ENCODE data around the gene RAB11FIP2.

Gene RAB11FIP2

GRCh38 chr10:118034791-118035261 lies 11.9 kb downstream of the RAB11FIP2 start:
- no peak for DNase-seq (ENCODE audit: low spot score)

GRCh38 chr10:118033905-118034304 lies 12.8 kb downstream of the RAB11FIP2 start:
- DNase-seq (ENCODE audit: low spot score) = no peak

- no peak for DNase-seq (ENCODE audit: low spot score)
Observed at GRCh38 chr10:118032564-118032963, 14.2 kb downstream of the RAB11FIP2 start.

- DNase-seq (ENCODE audit: low spot score) = no peak
Observed at GRCh38 chr10:118031351-118032075, 15.2 kb downstream of the RAB11FIP2 start.

- DNase-seq (ENCODE audit: low spot score) = no peak
Observed at GRCh38 chr10:118028619-118029018, 18.1 kb downstream of the RAB11FIP2 start.

- no peak for DNase-seq (ENCODE audit: low spot score)
Observed at GRCh38 chr10:118027397-118027796, 19.3 kb downstream of the RAB11FIP2 start.

- no peak for DNase-seq (ENCODE audit: low spot score)
Observed at GRCh38 chr10:118026936-118027335, 19.8 kb downstream of the RAB11FIP2 start.

- no peak for DNase-seq (ENCODE audit: low spot score)
Observed at GRCh38 chr10:118020365-118020764, 26.4 kb downstream of the RAB11FIP2 start.

- no peak for DNase-seq (ENCODE audit: low spot score)
Observed at GRCh38 chr10:118017850-118018249, 28.9 kb downstream of the RAB11FIP2 start.

GRCh38 chr10:118017071-118017740 lies 29.5 kb downstream of the RAB11FIP2 start:
- no peak for DNase-seq (ENCODE audit: low spot score)

GRCh38 chr10:118012952-118013525 lies 33.7 kb downstream of the RAB11FIP2 start:
- DNase-seq (ENCODE audit: low spot score) = no peak

- no peak for DNase-seq (ENCODE audit: low spot score)
Observed at GRCh38 chr10:118007773-118008172, 39.0 kb downstream of the RAB11FIP2 start.

- DNase-seq (ENCODE audit: low spot score) = no peak
Observed at GRCh38 chr10:118003126-118003525, 43.6 kb downstream of the RAB11FIP2 start.

GRCh38 chr10:118002581-118002980 lies 44.2 kb downstream of the RAB11FIP2 start:
- DNase-seq (ENCODE audit: low spot score) = no peak

- DNase-seq (ENCODE audit: low spot score) = no peak
Observed at GRCh38 chr10:117997673-117998072, 49.1 kb downstream of the RAB11FIP2 start.

GRCh38 chr10:117996709-117997108 lies 50.0 kb downstream of the RAB11FIP2 start:
- no peak for DNase-seq (ENCODE audit: low spot score)

GRCh38 chr10:117994771-117995170 lies 52.0 kb downstream of the RAB11FIP2 start:
- no peak for DNase-seq (ENCODE audit: low spot score)

GRCh38 chr10:117993166-117993565 lies 53.6 kb downstream of the RAB11FIP2 start:
- DNase-seq (ENCODE audit: low spot score) = no peak

- no peak for DNase-seq (ENCODE audit: low spot score)
Observed at GRCh38 chr10:117991701-117992100, 55.0 kb downstream of the RAB11FIP2 start.

- DNase-seq (ENCODE audit: low spot score) = no peak
Observed at GRCh38 chr10:117989962-117990361, 56.8 kb downstream of the RAB11FIP2 start.

GRCh38 chr10:117988814-117989213 lies 57.9 kb downstream of the RAB11FIP2 start:
- DNase-seq (ENCODE audit: low spot score) = no peak

- DNase-seq (ENCODE audit: low spot score) = no peak
Observed at GRCh38 chr10:117987244-117987909, 59.4 kb downstream of the RAB11FIP2 start.

- no peak for DNase-seq (ENCODE audit: low spot score)
Observed at GRCh38 chr10:117983961-117984360, 62.8 kb downstream of the RAB11FIP2 start.

Measured in hematopoietic multipotent progenitor cell treated with erythropoietin and hydrocortisone succinate and interleukin-3 and kit ligand, for 17 days (in vitro differentiated cells).